B cell (primary cell): ENCODE data around the gene LIPJ. TPM values are rescaled to one million over a fixed set of nuclear protein-coding genes. Genes with fewer than 3 reads are reported as not detected.

Experiments used
- ATAC-seq: fragments of 200-7000 bp; cut with Tn5 transposase; one replicate; pipeline ENCODE4 v1.10.0; 2021; ENCODE audit warnings: low read depth, mild to moderate bottlenecking, moderate number of reproducible peaks, moderate library complexity
- CTCF ChIA-PET: fragments of 350-600 bp; sonication (Branson Sonifier 250); formaldehyde crosslinking; loops from one replicate; lab custom pipeline; 2021; ENCODE audit warnings: antibody characterized with exemption, inconsistent platforms; lab: Charles Lee
- POLR2A ChIA-PET: fragments of 350-600 bp; sonication (Branson Sonifier 250); formaldehyde crosslinking; loops from one replicate; lab custom pipeline; 2021; ENCODE audit warnings: antibody characterized with exemption; lab: Charles Lee
- DNase-seq: peaks from one replicate; pipeline ENCODE4 v3.0.0; 2013
- H2AFZ ChIP-seq: 2 replicates; pipeline ENCODE4 v1.6.1; 2012; ENCODE audit warnings: mild to moderate bottlenecking, low read depth, low read length; ENCODE audit not compliant: insufficient read depth, poor library complexity, severe bottlenecking
- H3K27ac ChIP-seq, 2 donors: 1 replicate in 1 of 2; 2 replicates in 1 of 2; pipeline ENCODE4 v1.5.1; 2012 to 2013; ENCODE audit warnings: low read length in 2 of 2, mild to moderate bottlenecking in 2 of 2, moderate library complexity in 1 of 2
- H3K27me3 ChIP-seq, 4 experiments: fragments of 200-600 bp in 1 of 4; sonication (generic) in 1 of 4; replicated peaks in 1 of 4; 1 replicate in 2 of 4; 2 replicates in 2 of 4; pipeline versions ENCODE4 v1.6.1 to v1.7.0; 2013 to 2016; ENCODE audit warnings: low read length in 3 of 4, mild to moderate bottlenecking in 2 of 4, mixed read lengths in 1 of 4, moderate library complexity in 1 of 4; ENCODE audit not compliant: insufficient read depth in 4 of 4, control insufficient read depth in 3 of 4; ENCODE audit errors: control extremely low read depth in 1 of 4
- H3K36me3 ChIP-seq, 2 experiments: replicated peaks in 1 of 2; 1 replicate in 1 of 2; 2 replicates in 1 of 2; pipeline versions ENCODE4 v1.6.1 to v1.7.1; 2013; ENCODE audit warnings: low read length in 1 of 2; ENCODE audit not compliant: insufficient read depth in 2 of 2, control insufficient read depth in 1 of 2; ENCODE audit errors: control extremely low read depth in 1 of 2, extremely low read depth in 1 of 2
- H3K4me1 ChIP-seq, 2 donors: fragments of 200-600 bp in 1 of 2; sonication (generic) in 1 of 2; 1 replicate in 1 of 2; 2 replicates in 1 of 2; pipeline versions ENCODE4 v1.5.1 to v1.6.1; 2013 to 2017; ENCODE audit warnings: low read length in 2 of 2; ENCODE audit not compliant: control insufficient read depth in 2 of 2, insufficient read depth in 2 of 2
- H3K4me2 ChIP-seq: replicated peaks from 2 replicates; pipeline ENCODE3; 2012; ENCODE audit warnings: mild to moderate bottlenecking, low read depth, low read length; ENCODE audit not compliant: poor library complexity, severe bottlenecking
- H3K4me3 ChIP-seq, 5 experiments: fragments of 200-600 bp in 1 of 5; sonication (generic) in 1 of 5; 1 replicate in 3 of 5; 2 replicates in 2 of 5; pipeline versions ENCODE4 v1.5.1 to v1.7.0; 2011 to 2016; ENCODE audit warnings: low read length in 4 of 5, mild to moderate bottlenecking in 4 of 5, low read depth in 2 of 5, control low read depth in 1 of 5, moderate library complexity in 1 of 5; ENCODE audit not compliant: insufficient read depth in 1 of 5; ENCODE audit errors: control extremely low read depth in 1 of 5, extremely low read depth in 1 of 5
- H3K79me2 ChIP-seq: fragments of 200-600 bp; sonication (generic); one replicate; pipeline ENCODE4 v1.6.0; 2016; ENCODE audit warnings: low read length; ENCODE audit not compliant: control insufficient read depth, insufficient read depth
- H3K9ac ChIP-seq: fragments of 200-600 bp; sonication (generic); 2 replicates; pipeline ENCODE4 v1.6.1; 2017; ENCODE audit warnings: mild to moderate bottlenecking, low read length, moderate library complexity
- H3K9me3 ChIP-seq, 3 donors: one replicate each; pipeline versions ENCODE4 v1.6.1 to v1.7.1; 2013; ENCODE audit warnings: low read length in 2 of 3; ENCODE audit not compliant: control insufficient read depth in 2 of 3, insufficient read depth in 1 of 3; ENCODE audit errors: control extremely low read depth in 1 of 3
- H4K20me1 ChIP-seq: 2 replicates; pipeline ENCODE4 v1.6.0; 2012; ENCODE audit warnings: mild to moderate bottlenecking, low read length; ENCODE audit not compliant: insufficient read depth, control insufficient read depth, poor library complexity, severe bottlenecking
- H3K27ac Mint-ChIP-seq: one replicate; pipeline ENCODE4 v1.8.0; 2021; ENCODE audit warnings: mixed read lengths
- H3K27me3 Mint-ChIP-seq: one replicate; pipeline ENCODE4 v1.8.0; 2021; ENCODE audit warnings: mixed read lengths
- H3K4me1 Mint-ChIP-seq: one replicate; pipeline ENCODE4 v1.8.0; 2021; ENCODE audit warnings: mixed read lengths
- H3K4me3 Mint-ChIP-seq: one replicate; pipeline ENCODE4 v1.8.0; 2021; ENCODE audit warnings: mixed read lengths
- H3K9me3 Mint-ChIP-seq: one replicate; pipeline ENCODE4 v1.8.0; 2022; ENCODE audit warnings: mixed read lengths; ENCODE audit not compliant: insufficient read depth
- EZH2 ChIP-seq: IDR thresholded peaks from 2 replicates; pipeline ENCODE4 v1.6.1; 2012; ENCODE audit warnings: borderline replicate concordance, low read depth, mild to moderate bottlenecking, moderate library complexity, low read length; ENCODE audit not compliant: insufficient read depth, poor library complexity, severe bottlenecking
- WGBS: methylation state at CpG from one replicate; pipeline ENCODE4 v1.1.5; 2013; ENCODE audit warnings: missing lambda C conversion rate; ENCODE audit not compliant: insufficient coverage; 5-methylcytosine and 5-hydroxymethylcytosine counted together
- intact Hi-C: fragments of 100-400 bp; cut with micrococcal nuclease; formaldehyde crosslinking; loops from one replicate; pipeline ENCODE4 v1.10.0; 2022
- polyA plus RNA-seq: library from polyadenylated mRNA; depleted of rRNA; stranded (reverse); fragments of >200 nt; gene quantifications from 2 replicates; pipeline ENCODE4 v1.2.3, GENCODE V29; 2012
- total RNA-seq, 2 donors: library from RNA; stranded (reverse); fragments of 120-200 nt in 1 of 2; gene quantifications; 1 replicate in 1 of 2; 2 replicates in 1 of 2; pipeline versions ENCODE4 v1.2.3 to v1.2.4, GENCODE V29; 2013 to 2022
- TF ChIP-seq, protein P1 (sequence below): fragments of 200-600 bp; IDR thresholded peaks from one replicate; pipeline ENCODE4 v1.8.0; 2022; ENCODE audit warnings: antibody characterized with exemption, mild to moderate bottlenecking

The LIPJ gene
- total and polyA plus RNA-seq, 2 donors (not counting 1 experiment from before 2014, with no cell fraction given), result 0.13 to 0.20 TPM

DNA sequence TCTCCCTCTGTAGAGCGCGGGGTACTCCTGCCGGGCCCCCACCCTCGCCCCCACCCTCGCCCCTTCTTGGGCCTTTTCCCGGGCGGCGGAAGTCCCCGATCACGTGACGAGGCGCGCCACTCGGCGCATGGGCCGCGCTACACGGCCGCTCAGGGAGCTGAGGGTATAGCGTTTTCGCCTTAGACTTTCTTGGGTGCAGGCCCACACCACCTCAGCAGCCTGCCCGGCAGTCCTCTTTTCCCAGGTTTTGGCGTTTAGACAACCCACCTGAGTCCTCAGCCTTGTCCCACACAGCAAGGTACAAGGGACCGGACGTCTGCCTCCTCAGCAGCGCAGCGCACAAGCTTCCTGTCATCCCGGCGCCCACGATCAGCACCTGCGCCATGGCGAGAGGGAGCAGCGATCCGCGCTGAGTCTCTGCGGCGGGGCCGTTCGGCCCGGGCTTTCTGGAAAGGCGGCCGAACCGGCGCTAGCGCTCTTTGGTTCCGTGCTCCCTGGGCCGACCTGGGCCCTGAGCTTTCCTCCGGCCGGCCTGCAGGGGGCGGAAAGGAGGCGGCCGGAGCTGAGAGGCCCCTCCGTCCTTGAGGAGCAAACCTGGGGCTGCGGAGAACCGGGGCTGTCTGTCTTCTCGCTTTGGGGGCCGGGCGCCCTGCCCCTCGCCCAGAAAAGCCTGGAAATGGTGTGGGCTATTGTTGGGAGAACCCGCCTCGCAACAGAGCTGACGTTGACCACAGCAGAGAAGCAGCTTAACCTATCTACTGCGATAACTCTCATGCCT lies 3.6 kb upstream of the LIPJ start, which contains the start of gene RNLS:
TSS of gene RNLS (minus strand) at position 513 of the 778 bp plus-strand sequence.
- H3K36me3 ChIP-seq, result no peaks in the 10 kb centered on the region
- peaks cover 7 to 8% of the 10 kb centered on the region in 2 donors for H3K4me1 ChIP-seq
- peak; percentile 83 for ATAC-seq
- H3K4me2 ChIP-seq, result peak within 1 kb of the TSS; percentile 76
- H3K4me3 Mint-ChIP-seq, result peak within 1 kb of the TSS; percentile 95
- no peaks in the 10 kb centered on the region for H4K20me1 ChIP-seq
- WGBS, result under 1% methylated on average over 59 of the region's 63 CpGs
- peak within 1 kb of the TSS; percentile 98 for H2AFZ ChIP-seq
- intact Hi-C loops, result loop anchor here (1.0 to 10.0 kb wide), 3 partner anchors 102 to 765 kb away; partner anchors contain the start of gene ATAD1
- no peaks in the 10 kb centered on the region for H3K9me3 Mint-ChIP-seq
- H3K9me3 ChIP-seq, result no peaks in the 10 kb centered on the region
- CTCF ChIA-PET, result interaction anchor here (0.5 to 2.7 kb wide), 25 partner anchors 9 to 1437 kb away, joined by 3 to 15 read pairs (median 5); partner anchors contain the start of genes KLLN and PTEN
- H3K4me3 ChIP-seq, result peak within 1 kb of the TSS; percentile 64 to 94 (median 89)
- no peak for TF ChIP-seq EZH2
- TF ChIP-seq, protein P1, sequence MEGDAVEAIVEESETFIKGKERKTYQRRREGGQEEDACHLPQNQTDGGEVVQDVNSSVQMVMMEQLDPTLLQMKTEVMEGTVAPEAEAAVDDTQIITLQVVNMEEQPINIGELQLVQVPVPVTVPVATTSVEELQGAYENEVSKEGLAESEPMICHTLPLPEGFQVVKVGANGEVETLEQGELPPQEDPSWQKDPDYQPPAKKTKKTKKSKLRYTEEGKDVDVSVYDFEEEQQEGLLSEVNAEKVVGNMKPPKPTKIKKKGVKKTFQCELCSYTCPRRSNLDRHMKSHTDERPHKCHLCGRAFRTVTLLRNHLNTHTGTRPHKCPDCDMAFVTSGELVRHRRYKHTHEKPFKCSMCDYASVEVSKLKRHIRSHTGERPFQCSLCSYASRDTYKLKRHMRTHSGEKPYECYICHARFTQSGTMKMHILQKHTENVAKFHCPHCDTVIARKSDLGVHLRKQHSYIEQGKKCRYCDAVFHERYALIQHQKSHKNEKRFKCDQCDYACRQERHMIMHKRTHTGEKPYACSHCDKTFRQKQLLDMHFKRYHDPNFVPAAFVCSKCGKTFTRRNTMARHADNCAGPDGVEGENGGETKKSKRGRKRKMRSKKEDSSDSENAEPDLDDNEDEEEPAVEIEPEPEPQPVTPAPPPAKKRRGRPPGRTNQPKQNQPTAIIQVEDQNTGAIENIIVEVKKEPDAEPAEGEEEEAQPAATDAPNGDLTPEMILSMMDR, result peak; percentile 86
- H3K27ac Mint-ChIP-seq, result peak within 1 kb of the TSS; percentile 96
- H3K27ac ChIP-seq, result peak within 1 kb of the TSS; percentile 89 to 94
- peaks cover 13% of the 10 kb centered on the region for H3K4me1 Mint-ChIP-seq
- DNase-seq, result peak; percentile 84
- H3K9ac ChIP-seq, result peak within 1 kb of the TSS; percentile 90
- no peaks in the 10 kb centered on the region for H3K27me3 Mint-ChIP-seq
- H3K79me2 ChIP-seq, result no peaks in the 10 kb centered on the region
- no peaks in the 10 kb centered on the region for H3K27me3 ChIP-seq
- POLR2A ChIA-PET, result interaction anchor here (1.5 to 3.2 kb wide), 2 partner anchors 721 to 765 kb away, joined by 5 to 21 read pairs; partner anchors contain the start of genes ATAD1, KLLN and PTEN
